GM23248 (cell line): ENCODE data around the gene PRSS50.

ENCODE experiments used
- EZH2 ChIP-seq: fragments of 200-600 bp; sonication (generic); IDR thresholded peaks from 2 replicates; pipeline ENCODE4 v1.6.1; 2018; ENCODE audit warnings: antibody characterized with exemption, mild to moderate bottlenecking; ENCODE audit not compliant: insufficient read depth, poor library complexity, severe bottlenecking
- EZH2phosphoT487 ChIP-seq: fragments of 200-600 bp; sonication (generic); IDR thresholded peaks from 2 replicates; pipeline ENCODE4 v1.6.1; 2018; ENCODE audit warnings: antibody characterized with exemption, moderate library complexity, mild to moderate bottlenecking, low read depth; ENCODE audit not compliant: insufficient read depth

DNA sequence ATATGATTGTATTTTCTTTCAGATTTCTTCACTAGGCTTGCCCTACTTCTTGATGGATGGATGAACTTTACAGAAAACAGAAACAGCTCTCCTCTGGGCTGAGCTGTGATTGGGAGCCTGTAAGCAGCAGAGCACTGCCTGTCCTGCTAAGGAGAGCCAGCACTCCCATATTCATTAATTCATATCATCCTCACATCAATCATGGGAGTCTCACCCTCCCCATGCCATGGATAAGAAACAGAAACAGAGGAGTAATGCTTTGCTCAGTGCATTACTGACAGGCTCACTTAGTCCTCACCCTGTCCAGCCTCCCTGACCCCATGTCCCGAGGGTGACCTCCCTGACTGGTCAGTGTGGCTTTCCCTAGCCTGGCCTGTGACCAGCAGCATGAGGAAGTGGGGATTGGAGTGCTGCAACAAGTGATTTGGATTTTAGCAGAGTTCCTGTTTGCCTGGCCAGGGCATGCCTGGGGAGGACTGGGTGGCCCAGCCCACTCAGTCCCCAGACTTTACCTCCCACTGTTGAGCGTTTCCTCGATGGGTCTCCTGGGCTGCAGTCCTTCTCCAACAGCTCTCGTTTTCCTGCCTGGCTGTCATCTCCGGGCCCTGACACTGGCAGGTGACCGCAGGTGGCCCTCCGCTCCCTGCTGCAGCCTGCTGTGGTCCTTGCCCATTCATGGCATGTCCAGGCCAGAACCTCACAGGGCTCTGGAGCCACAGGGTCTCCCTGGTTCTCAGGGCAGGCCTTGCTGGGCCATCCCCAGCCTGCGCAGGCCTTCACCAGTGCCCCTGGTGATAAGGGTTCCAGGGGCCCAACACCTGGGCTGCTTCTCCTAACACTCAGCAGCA, 17.8 kb downstream of the PRSS50 start:
- TF ChIP-seq EZH2phosphoT487, result no peak
- TF ChIP-seq EZH2, result no peak
